Astrocyte (in vitro differentiated cells and primary cell): ENCODE results near the gene EML6.

Source experiments
- EZH2 ChIP-seq: IDR thresholded peaks from 2 replicates; pipeline ENCODE4 v1.6.1; 2012; ENCODE audit warnings: mild to moderate bottlenecking, low read length, inconsistent platforms; ENCODE audit not compliant: insufficient read depth
- TF ChIP-seq, protein P1 (sequence below): IDR thresholded peaks from 2 replicates; pipeline ENCODE4 v1.5.1; 2011; ENCODE audit warnings: low read depth, mild to moderate bottlenecking, inconsistent platforms, low read length, moderate library complexity; ENCODE audit not compliant: insufficient read depth

DNA sequence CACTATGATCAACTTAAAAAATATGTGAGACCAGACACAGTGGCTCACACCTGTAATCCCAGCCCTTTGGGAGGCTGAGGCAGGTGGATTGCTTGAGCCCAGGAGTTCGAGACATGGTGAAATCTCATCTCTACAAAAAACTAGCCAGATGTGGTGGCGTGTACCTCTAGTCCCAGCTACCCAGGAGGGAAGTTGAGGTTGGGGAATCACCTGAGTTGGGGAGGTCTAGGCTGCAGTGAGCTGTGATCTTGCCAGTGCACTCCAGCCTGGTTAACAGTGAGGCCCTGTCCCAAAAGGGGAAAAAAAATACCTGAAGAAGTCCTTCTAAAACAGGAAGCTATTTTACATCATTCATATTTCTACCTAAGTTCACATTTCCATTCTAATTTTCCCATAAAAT, 144.0 kb downstream of the EML6 start:
- TF ChIP-seq, protein P1, sequence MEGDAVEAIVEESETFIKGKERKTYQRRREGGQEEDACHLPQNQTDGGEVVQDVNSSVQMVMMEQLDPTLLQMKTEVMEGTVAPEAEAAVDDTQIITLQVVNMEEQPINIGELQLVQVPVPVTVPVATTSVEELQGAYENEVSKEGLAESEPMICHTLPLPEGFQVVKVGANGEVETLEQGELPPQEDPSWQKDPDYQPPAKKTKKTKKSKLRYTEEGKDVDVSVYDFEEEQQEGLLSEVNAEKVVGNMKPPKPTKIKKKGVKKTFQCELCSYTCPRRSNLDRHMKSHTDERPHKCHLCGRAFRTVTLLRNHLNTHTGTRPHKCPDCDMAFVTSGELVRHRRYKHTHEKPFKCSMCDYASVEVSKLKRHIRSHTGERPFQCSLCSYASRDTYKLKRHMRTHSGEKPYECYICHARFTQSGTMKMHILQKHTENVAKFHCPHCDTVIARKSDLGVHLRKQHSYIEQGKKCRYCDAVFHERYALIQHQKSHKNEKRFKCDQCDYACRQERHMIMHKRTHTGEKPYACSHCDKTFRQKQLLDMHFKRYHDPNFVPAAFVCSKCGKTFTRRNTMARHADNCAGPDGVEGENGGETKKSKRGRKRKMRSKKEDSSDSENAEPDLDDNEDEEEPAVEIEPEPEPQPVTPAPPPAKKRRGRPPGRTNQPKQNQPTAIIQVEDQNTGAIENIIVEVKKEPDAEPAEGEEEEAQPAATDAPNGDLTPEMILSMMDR: no peak
- TF ChIP-seq EZH2: no peak
